COLO668 (cell line): ENCODE data around the gene TDRKH.
A peak's percentile ranks its signal among the peaks of the same experiment; 100 is the strongest.

Experiments used
- DNase-seq: peaks from one replicate; lab custom pipeline; 2025; ENCODE audit not compliant: unreplicated experiment; lab: John Stamatoyannopoulos, UW

Gene TDRKH

DNA sequence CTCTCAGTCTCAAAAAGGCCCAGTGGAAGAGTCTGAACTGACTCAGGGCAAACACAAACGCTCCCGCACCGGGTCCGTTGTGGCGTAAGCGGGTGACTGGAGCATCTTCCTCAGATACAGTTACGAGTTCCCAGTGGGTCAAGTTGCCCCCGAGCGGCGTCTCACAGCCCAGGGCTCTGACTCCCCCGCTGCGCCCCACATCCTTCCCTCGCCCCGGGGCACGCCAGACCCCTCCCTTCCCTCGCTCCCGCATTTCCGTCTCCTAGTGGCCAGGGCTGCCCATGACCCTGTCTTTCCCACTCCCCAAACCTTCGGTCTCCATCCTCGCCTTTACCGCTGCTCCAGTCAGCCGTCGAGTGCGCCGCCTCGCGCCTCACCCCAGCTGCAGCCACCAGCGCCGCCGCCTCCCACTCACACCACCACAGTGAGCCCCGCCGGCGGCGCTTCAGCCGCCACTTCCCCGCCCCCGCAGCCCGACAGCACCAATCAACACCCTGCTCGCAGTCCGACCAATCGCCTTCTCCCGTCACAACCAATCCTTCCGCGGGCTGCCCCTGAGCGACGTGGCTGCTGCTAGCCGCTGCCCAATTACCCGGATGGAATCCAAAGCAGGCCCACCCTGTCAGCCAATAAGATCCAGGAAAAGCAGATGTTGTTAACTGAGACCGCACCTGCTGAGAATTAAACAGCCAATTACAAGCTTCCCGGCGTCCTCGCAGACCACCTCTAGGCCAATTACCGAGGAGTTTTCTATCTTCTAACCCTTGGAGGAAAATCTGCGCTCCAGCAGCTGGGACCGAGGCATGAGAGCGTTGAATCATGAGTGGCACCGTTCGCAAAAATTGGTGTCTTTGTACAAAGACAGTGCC lies at the start of gene TDRKH:
TDRKH (minus strand) TSS at position 430 of the 869 bp plus-strand sequence. CDS start 7,478 bp downstream, outside the sequence.
- DNase-seq, result peak; percentile 99

- DNase-seq, result peak; percentile 90
Measured at GRCh38 chr1:151839457-151840403, 49.4 kb upstream of the TDRKH start, which contains the start of gene C2CD4D. Gene C2CD4D, minus strand, starts transcription at chr1:151839820. Its CDS starts 831 bp downstream, at chr1:151838989.

GRCh38 chr1:151839082-151839412 lies 48.7 kb upstream of the TDRKH start:
- no peak for DNase-seq

- DNase-seq, result peak; percentile 78
Measured at GRCh38 chr1:151838222-151839081, 48.2 kb upstream of the TDRKH start.

GRCh38 chr1:151837884-151838221 lies 47.6 kb upstream of the TDRKH start:
- DNase-seq, result no peak

DNA sequence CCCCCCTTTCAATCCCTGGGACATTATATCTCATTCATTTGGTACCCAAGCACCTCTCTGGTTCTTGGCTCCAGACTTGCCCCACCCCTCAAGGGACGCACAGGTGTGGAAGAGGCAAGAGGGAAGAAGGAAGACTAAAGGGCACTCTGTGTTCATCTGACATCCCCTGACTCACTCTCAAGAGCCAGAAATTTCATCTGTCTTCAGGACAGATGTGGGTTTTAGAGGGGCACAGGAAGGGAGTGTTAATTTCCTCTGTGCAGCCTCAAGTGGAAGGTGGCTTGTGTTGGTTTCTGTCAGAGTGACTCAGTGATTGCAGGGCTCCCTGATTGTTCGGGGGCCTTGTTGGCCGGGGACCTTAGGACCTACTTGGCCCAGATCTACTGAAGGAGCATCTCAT lies 46.9 kb upstream of the TDRKH start:
- no peak for DNase-seq

- DNase-seq, result no peak
Measured at GRCh38 chr1:151835596-151835995, 45.3 kb upstream of the TDRKH start.

GRCh38 chr1:151834239-151834638 lies 43.9 kb upstream of the TDRKH start:
- DNase-seq, result no peak

DNA sequence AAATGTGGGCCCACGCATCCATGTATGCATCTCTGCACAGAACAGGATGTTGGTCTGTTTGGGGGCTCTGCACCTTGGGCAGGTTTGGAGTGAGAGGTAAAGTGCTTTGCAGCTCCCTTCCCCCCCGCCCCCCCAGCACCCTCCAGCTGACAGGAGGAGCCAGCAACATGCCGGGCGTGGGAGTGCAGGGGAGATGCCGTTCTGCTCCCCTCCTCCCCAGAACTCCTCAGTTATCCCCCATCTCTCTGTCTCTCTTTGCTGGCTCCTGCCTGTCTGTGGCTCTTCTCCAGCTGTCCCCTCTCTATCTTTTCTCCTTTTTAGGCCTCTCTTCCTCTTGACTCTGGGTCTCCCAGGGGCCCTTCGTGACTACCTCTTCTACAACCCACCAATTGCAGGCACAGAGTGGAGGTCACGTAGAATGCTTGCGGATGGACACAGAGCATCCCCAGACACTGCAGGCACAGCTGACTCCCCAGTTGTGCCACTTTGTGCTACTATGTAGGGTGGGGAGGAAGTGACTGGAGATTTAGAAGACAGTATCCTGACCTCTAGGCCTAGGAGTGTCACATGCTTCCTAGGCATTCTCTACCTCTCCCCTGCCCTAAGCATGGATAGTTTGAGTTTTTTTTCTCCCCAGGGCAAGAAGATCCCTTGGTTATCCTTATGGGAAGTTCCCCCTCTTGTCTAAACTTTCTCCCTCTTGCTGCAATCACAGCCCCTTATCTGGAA lies 43.0 kb upstream of the TDRKH start:
- no peak for DNase-seq

DNA sequence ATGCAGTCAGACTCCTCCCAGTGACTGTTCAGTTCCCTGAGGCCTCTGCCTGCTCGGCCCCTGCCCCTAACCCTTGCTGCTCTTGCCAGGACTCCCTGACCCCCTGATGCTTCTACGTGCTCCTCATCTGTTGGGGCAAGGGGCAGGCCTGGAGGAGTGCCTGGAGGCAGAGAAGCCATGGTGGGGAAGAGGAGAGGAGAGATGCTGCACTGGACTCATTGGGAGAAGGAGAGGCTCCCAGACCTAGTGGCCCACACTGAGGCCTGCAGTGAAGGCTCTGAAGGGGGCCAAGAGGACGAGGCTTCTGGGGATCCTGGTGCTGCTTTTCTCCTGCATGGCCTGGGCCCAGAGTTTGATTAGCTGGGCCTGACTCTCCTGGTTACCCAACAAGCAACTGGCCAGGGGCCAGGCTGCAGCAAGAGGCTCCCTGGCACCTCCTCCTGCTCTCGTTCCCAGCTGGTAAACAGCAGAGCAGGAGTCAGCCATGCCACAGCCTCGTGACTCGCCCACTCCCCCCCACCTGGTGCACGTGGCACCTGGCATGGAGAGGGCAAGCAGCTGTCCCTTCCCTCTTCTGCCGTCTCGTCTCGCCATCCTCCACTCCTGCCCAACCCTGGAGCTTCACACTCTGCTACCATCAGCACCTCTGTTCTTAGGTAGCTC lies 42.1 kb upstream of the TDRKH start:
- DNase-seq, result peak; percentile 61

- no peak for DNase-seq
Measured at GRCh38 chr1:151831605-151832004, 41.3 kb upstream of the TDRKH start, which contains the start of gene RORC. Gene RORC, minus strand, starts transcription at chr1:151831802. Its CDS starts 38 bp downstream, at chr1:151831764.

- DNase-seq, result no peak
Measured at GRCh38 chr1:151831256-151831591, 40.9 kb upstream of the TDRKH start.

GRCh38 chr1:151830055-151830454 lies 39.8 kb upstream of the TDRKH start:
- DNase-seq, result no peak

DNA sequence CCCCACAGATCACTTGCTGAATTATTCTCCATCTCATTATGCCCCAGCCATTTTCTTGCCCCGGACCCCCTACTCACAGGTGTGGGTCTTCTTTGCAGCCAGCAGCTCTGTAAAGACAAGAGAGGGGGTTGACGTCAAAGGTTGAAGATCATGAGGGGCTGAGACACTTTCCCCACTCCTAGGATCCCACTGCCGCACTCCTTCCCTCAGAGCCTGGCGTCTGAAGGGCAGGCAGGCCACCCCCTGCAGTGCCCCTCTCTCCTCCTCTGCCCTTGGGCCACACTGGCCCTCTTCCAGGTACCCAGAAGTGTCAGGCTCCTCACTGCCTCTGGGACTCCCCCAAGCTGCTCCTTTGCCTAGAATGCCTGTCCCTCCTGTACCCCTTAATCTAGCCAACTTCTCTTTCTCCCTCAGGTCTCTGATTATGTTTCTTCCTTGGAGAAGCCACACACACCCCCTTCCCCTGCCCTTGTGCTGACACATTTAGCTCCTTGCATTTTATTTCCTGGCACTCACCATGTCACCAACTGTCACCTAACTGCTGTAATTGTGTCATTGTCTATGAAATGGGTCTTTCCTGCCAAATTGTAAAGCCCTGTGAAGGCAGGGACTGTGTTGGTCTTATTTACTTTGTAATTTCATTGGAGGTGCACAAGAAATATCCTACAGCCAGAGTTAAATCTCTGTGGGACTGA lies 39.2 kb upstream of the TDRKH start:
- DNase-seq, result no peak

DNA sequence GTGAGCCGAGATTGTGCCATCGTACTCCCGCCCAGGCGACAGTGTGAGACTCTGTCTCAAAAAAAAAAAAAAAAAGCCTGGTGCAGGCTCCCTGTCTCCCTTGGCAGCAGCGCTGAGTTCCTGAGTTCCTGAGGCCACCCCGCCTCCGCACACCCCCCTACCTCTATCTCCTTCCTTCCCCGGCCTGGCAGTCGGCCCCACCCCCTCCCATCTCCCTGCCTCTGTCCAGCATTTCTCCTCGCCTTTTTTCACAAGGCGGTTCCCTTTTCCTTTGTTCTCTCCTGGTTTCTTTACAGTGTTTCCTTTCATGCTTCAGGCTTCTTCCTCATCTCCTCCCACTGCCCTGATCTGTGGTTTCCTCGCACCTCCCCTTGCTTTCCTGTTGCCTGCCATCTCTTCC lies 38.6 kb upstream of the TDRKH start:
- DNase-seq, result no peak

DNA sequence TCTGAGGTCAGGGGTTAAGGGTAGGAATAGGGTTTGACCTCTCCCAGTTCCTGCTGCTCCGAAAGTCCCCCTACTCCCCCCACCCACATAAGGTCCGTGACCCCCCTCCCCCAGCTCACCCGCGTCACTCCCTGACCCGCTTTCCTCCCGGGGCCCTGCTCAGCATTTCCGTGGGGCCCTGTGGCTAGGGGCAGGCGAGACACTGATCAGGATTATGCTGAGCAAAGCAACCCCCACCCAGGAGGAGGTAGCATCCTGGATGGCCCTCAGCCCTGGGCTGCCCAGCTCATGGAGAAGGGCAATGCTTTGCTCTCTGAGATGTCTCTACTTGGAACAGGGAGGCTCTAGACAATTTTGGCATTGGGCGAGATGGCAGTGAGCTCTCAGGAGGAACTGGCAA lies 37.6 kb upstream of the TDRKH start:
- DNase-seq, result no peak

- DNase-seq, result no peak
Measured at GRCh38 chr1:151825751-151826660, 35.7 kb upstream of the TDRKH start.

GRCh38 chr1:151825204-151825603 lies 34.9 kb upstream of the TDRKH start:
- DNase-seq, result no peak
